Activated gamma-delta T cell (primary cell): Measurements from ENCODE around the gene ZGRF1.
"Not testable (repeated sequence)": the region's sequence is repeated elsewhere in the genome, so short reads cannot be mapped to it uniquely, and the experiment has no call there.

ENCODE experiments used
- DNase-seq: peaks from one replicate; lab custom pipeline; 2025; lab: John Stamatoyannopoulos, UW

ZGRF1 gene

GRCh38 chr4:112552668-112553067 is 84.0 kb downstream of the ZGRF1 start:
- DNase-seq, result no peak

GRCh38 chr4:112550728-112551127 is 86.0 kb downstream of the ZGRF1 start:
- DNase-seq, result no peak

GRCh38 chr4:112546476-112546875 is 90.2 kb downstream of the ZGRF1 start:
- DNase-seq, result no peak

- DNase-seq, result no peak
Observed at GRCh38 chr4:112545346-112545745, 91.4 kb downstream of the ZGRF1 start.

- no peak for DNase-seq
Observed at GRCh38 chr4:112540695-112541094, 96.0 kb downstream of the ZGRF1 start.

GRCh38 chr4:112536123-112536522 is 100.6 kb downstream of the ZGRF1 start:
- no peak for DNase-seq

GRCh38 chr4:112532267-112532666 is 104.4 kb downstream of the ZGRF1 start:
- DNase-seq, result no peak

GRCh38 chr4:112531146-112531545 is 105.6 kb downstream of the ZGRF1 start:
- DNase-seq, result no peak

GRCh38 chr4:112526061-112526460 is 110.6 kb downstream of the ZGRF1 start:
- no peak for DNase-seq

GRCh38 chr4:112523764-112524505 is 112.8 kb downstream of the ZGRF1 start:
- peak; percentile 47 for DNase-seq

GRCh38 chr4:112523008-112523721 is 113.5 kb downstream of the ZGRF1 start:
- DNase-seq, result peak; percentile 12

- not testable (repeated sequence) for DNase-seq
Observed at GRCh38 chr4:112522431-112522830, 114.3 kb downstream of the ZGRF1 start.

GRCh38 chr4:112521123-112522023 is 115.3 kb downstream of the ZGRF1 start:
- peak; percentile 10 for DNase-seq

GRCh38 chr4:112520598-112521122 is 116.0 kb downstream of the ZGRF1 start:
- DNase-seq, result no peak

GRCh38 chr4:112519689-112520597 is 116.8 kb downstream of the ZGRF1 start:
- no peak for DNase-seq

- no peak for DNase-seq
Observed at GRCh38 chr4:112518675-112519074, 118.0 kb downstream of the ZGRF1 start.

- no peak for DNase-seq
Observed at GRCh38 chr4:112517911-112518310, 118.8 kb downstream of the ZGRF1 start.

- no peak for DNase-seq
Observed at GRCh38 chr4:112517067-112517634, 119.6 kb downstream of the ZGRF1 start.

GRCh38 chr4:112516471-112517066 is 120.1 kb downstream of the ZGRF1 start:
- peak; percentile 6 for DNase-seq

- no peak for DNase-seq
Observed at GRCh38 chr4:112516066-112516470, 120.6 kb downstream of the ZGRF1 start, which contains the start of gene NEUROG2. Gene NEUROG2 (minus strand): TSS chr4:112516180. CDS start chr4:112515475, 705 bp downstream.
